T1000 (cell line): Measurements from ENCODE around the gene FGD5.

ENCODE experiments used
- DNase-seq: peaks from one replicate; lab custom pipeline; 2025; ENCODE audit warnings: mixed read lengths; lab: John Stamatoyannopoulos, UW

Gene FGD5

GRCh38 chr3:14875411-14876175 lies 56.8 kb downstream of the FGD5 start:
- DNase-seq: no peak

- DNase-seq: no peak
These were observed 58.2 kb downstream of the FGD5 start for GRCh38 chr3:14876921-14877333.

- no peak for DNase-seq
These were observed 58.7 kb downstream of the FGD5 start for GRCh38 chr3:14877469-14877868.

GRCh38 chr3:14879211-14879874 lies 60.6 kb downstream of the FGD5 start:
- no peak for DNase-seq

GRCh38 chr3:14880447-14881106 lies 61.8 kb downstream of the FGD5 start:
- DNase-seq: no peak

GRCh38 chr3:14883226-14883625 lies 64.5 kb downstream of the FGD5 start:
- no peak for DNase-seq

- DNase-seq: no peak
These were observed 65.9 kb downstream of the FGD5 start for GRCh38 chr3:14884665-14885064.

- DNase-seq: no peak
These were observed 66.5 kb downstream of the FGD5 start for GRCh38 chr3:14885307-14885706.

GRCh38 chr3:14886101-14886500 lies 67.3 kb downstream of the FGD5 start:
- no peak for DNase-seq

- DNase-seq: no peak
These were observed 70.4 kb downstream of the FGD5 start for GRCh38 chr3:14889205-14889604.

- no peak for DNase-seq
These were observed 71.2 kb downstream of the FGD5 start for GRCh38 chr3:14889943-14890342.

GRCh38 chr3:14890476-14890875 lies 71.7 kb downstream of the FGD5 start:
- no peak for DNase-seq

- no peak for DNase-seq
These were observed 72.7 kb downstream of the FGD5 start for GRCh38 chr3:14891135-14892132.

GRCh38 chr3:14892226-14892625 lies 73.5 kb downstream of the FGD5 start:
- no peak for DNase-seq

- no peak for DNase-seq
These were observed 75.3 kb downstream of the FGD5 start for GRCh38 chr3:14894085-14894484.

- DNase-seq: no peak
These were observed 78.5 kb downstream of the FGD5 start for GRCh38 chr3:14897266-14897665.

- DNase-seq: no peak
These were observed 80.2 kb downstream of the FGD5 start for GRCh38 chr3:14898929-14899328.

GRCh38 chr3:14899993-14900618 lies 81.3 kb downstream of the FGD5 start:
- DNase-seq: no peak

GRCh38 chr3:14900881-14901873 lies 82.4 kb downstream of the FGD5 start:
- DNase-seq: no peak

GRCh38 chr3:14902719-14903118 lies 84.0 kb downstream of the FGD5 start:
- DNase-seq: no peak
